SK-N-SH (cell line): ENCODE results near the gene ST6GALNAC6. TPM values are rescaled to one million over a fixed set of nuclear protein-coding genes. Genes with fewer than 3 reads are reported as not detected.

Source experiments
- CTCF ChIA-PET: fragments of 300-600, 350-600 bp; formaldehyde crosslinking; extraction: SDS; loops from one replicate; lab custom pipeline; 2021; lab: Yijun Ruan, JAX
- POLR2A ChIA-PET: fragments of 350-600 bp; sonication (Branson Sonifier 250); formaldehyde crosslinking; extraction: SDS; loops from one replicate; lab custom pipeline; 2020; ENCODE audit warnings: antibody characterized with exemption, inconsistent platforms; lab: Yijun Ruan, JAX
- DNase-seq: peaks from one replicate; pipeline ENCODE4 v3.0.0; 2012
- H2AFZ ChIP-seq: fragments of 200-600 bp; sonication (generic); 2 replicates; pipeline ENCODE4 v1.8.1; 2016; ENCODE audit warnings: antibody characterized with exemption, mild to moderate bottlenecking, low read depth
- H3F3A ChIP-seq: fragments of 200-600 bp; sonication (generic); replicated peaks from 2 replicates; pipeline ENCODE3; 2016; ENCODE audit warnings: antibody characterized with exemption, mild to moderate bottlenecking; ENCODE audit not compliant: insufficient read depth
- H3K27ac ChIP-seq, 2 experiments: fragments of 200-500 bp in 1 of 2; fragments of 200-600 bp in 1 of 2; sonication (Bioruptor generic) in 1 of 2; sonication (generic), shearing (Covaris generic) in 1 of 2; 2 replicates each; pipeline versions ENCODE4 v1.5.1 to v1.6.1; 2014 to 2016; ENCODE audit warnings: low read depth in 2 of 2, inconsistent platforms in 1 of 2, low read length in 1 of 2, mild to moderate bottlenecking in 1 of 2, mixed read lengths in 1 of 2
- H3K27me3 ChIP-seq: fragments of 200-600 bp; sonication (generic), shearing (Covaris generic); 2 replicates; pipeline ENCODE4 v1.6.1; 2016; ENCODE audit warnings: mixed run types; ENCODE audit not compliant: insufficient read depth
- H3K36me3 ChIP-seq, 2 experiments: fragments of 200-500 bp in 1 of 2; fragments of 200-600 bp in 1 of 2; sonication (Bioruptor generic) in 1 of 2; sonication (generic) in 1 of 2; replicated peaks in 1 of 2; 2 replicates each; pipeline versions ENCODE3 to v1.5.1; 2014 to 2016; ENCODE audit warnings: low read length in 1 of 2, mild to moderate bottlenecking in 1 of 2; ENCODE audit not compliant: insufficient read depth in 2 of 2, control insufficient read depth in 1 of 2
- H3K4me1 ChIP-seq, 2 experiments: fragments of 200-500 bp in 1 of 2; fragments of 200-600 bp in 1 of 2; sonication (Bioruptor generic) in 1 of 2; sonication (generic), shearing (Covaris generic) in 1 of 2; 2 replicates each; pipeline versions ENCODE4 v1.5.1 to v1.6.1; 2014 to 2016; ENCODE audit warnings: low read depth in 1 of 2, low read length in 1 of 2, mixed run types in 1 of 2; ENCODE audit not compliant: insufficient read depth in 2 of 2, control insufficient read depth in 1 of 2
- H3K4me2 ChIP-seq: fragments of 200-600 bp; sonication (generic), shearing (Covaris generic); 2 replicates; pipeline ENCODE4 v1.6.1; 2017; ENCODE audit warnings: mixed run types
- H3K4me3 ChIP-seq, 2 experiments: fragments of 200-500 bp in 1 of 2; fragments of 200-600 bp in 1 of 2; sonication (Bioruptor generic) in 1 of 2; sonication (generic), shearing (Covaris generic) in 1 of 2; 2 replicates each; pipeline versions ENCODE4 v1.5.1 to v1.8.1; 2014 to 2016; ENCODE audit warnings: low read depth in 2 of 2, inconsistent platforms in 1 of 2, low read length in 1 of 2, mild to moderate bottlenecking in 1 of 2, mixed read lengths in 1 of 2, moderate library complexity in 1 of 2
- H3K79me2 ChIP-seq: fragments of 200-600 bp; sonication (generic); 2 replicates; pipeline ENCODE4 v1.8.1; 2017; ENCODE audit warnings: mild to moderate bottlenecking; ENCODE audit not compliant: insufficient read depth
- H3K9ac ChIP-seq: fragments of 200-600 bp; sonication (generic); 2 replicates; pipeline ENCODE4 v1.6.1; 2017; ENCODE audit warnings: mixed run types
- H3K9me2 ChIP-seq: fragments of 200-600 bp; sonication (generic); 2 replicates; pipeline ENCODE4 v1.6.1; 2017; ENCODE audit warnings: mixed run types
- H3K9me3 ChIP-seq: fragments of 200-600 bp; sonication (generic); 2 replicates; pipeline ENCODE4 v1.6.1; 2017; ENCODE audit warnings: mixed run types, mild to moderate bottlenecking, moderate library complexity
- H4K20me1 ChIP-seq: fragments of 200-600 bp; sonication (generic); 2 replicates; pipeline ENCODE4 v1.6.1; 2017; ENCODE audit warnings: mild to moderate bottlenecking, mixed run types; ENCODE audit not compliant: insufficient read depth
- FOXM1 ChIP-seq: IDR thresholded peaks from 2 replicates; pipeline ENCODE4 v1.4.0; 2012; ENCODE audit warnings: low read depth, mild to moderate bottlenecking
- GABPA ChIP-seq: IDR thresholded peaks from 2 replicates; pipeline ENCODE4 v1.4.0; 2012; ENCODE audit warnings: low read depth, mild to moderate bottlenecking
- GATA2 ChIP-seq: sonication (generic); formaldehyde crosslinking; IDR thresholded peaks from 2 replicates; pipeline ENCODE4 v1.5.0; 2020; ENCODE audit warnings: mild to moderate bottlenecking, missing genetic modification reagents
- JUND ChIP-seq: IDR thresholded peaks from 2 replicates; pipeline ENCODE4 v1.4.0; 2012
- MEF2A ChIP-seq: IDR thresholded peaks from 2 replicates; pipeline ENCODE4 v1.4.0; 2012; ENCODE audit warnings: low read depth, borderline replicate concordance
- MXI1 ChIP-seq: IDR thresholded peaks from 2 replicates; pipeline ENCODE4 v1.6.1; 2012; ENCODE audit warnings: mild to moderate bottlenecking, low read depth, low read length, improper control_type of control experiment
- NRF1 ChIP-seq: IDR thresholded peaks from 2 replicates; pipeline ENCODE4 v1.6.1; 2012; ENCODE audit warnings: low read depth, mild to moderate bottlenecking, low read length
- POLR2AphosphoS5 ChIP-seq: IDR thresholded peaks from 2 replicates; pipeline ENCODE4 v1.6.1; 2012; ENCODE audit warnings: low read depth, low read length
- RCOR1 ChIP-seq: fragments of 150-350 bp; IDR thresholded peaks from 2 replicates; pipeline ENCODE4 v1.6.1; 2017; ENCODE audit warnings: antibody characterized with exemption, low read length
- REST ChIP-seq: IDR thresholded peaks from 2 replicates; pipeline ENCODE4 v1.6.1; 2012; ENCODE audit warnings: mild to moderate bottlenecking, low read depth, low read length, moderate library complexity
- RFX5 ChIP-seq: IDR thresholded peaks from 2 replicates; pipeline ENCODE4 v1.6.1; 2012; ENCODE audit warnings: mild to moderate bottlenecking, improper control_type of control experiment, low read length
- RXRA ChIP-seq: IDR thresholded peaks from 2 replicates; pipeline ENCODE4 v1.4.0; 2012; ENCODE audit warnings: low read depth, mild to moderate bottlenecking, borderline replicate concordance
- SIN3A ChIP-seq: IDR thresholded peaks from 2 replicates; pipeline ENCODE4 v1.6.1; 2012; ENCODE audit warnings: low read depth, mild to moderate bottlenecking, low read length, moderate library complexity, borderline replicate concordance
- TCF12 ChIP-seq: IDR thresholded peaks from 2 replicates; pipeline ENCODE4 v1.4.0; 2012
- TEAD4 ChIP-seq: IDR thresholded peaks from 2 replicates; pipeline ENCODE4 v1.4.0; 2012; ENCODE audit warnings: mild to moderate bottlenecking, borderline replicate concordance; ENCODE audit not compliant: insufficient read depth
- WGBS: methylation state at CpG from one replicate; pipeline ENCODE4 v1.1.6; 2017; ENCODE audit warnings: low lambda C conversion rate; 5-methylcytosine and 5-hydroxymethylcytosine counted together
- polyA plus RNA-seq, 3 experiments: library from polyadenylated mRNA; depleted of rRNA; stranded (reverse); fragments of >200 nt; gene quantifications; 2 replicates each; pipeline ENCODE4 v1.2.3, GENCODE V29; 2012
- TF ChIP-seq, protein P1 (sequence below): fragments of 150-350 bp; IDR thresholded peaks from 2 replicates; pipeline ENCODE4 v1.6.1; 2017; ENCODE audit warnings: antibody characterized with exemption, low read length, low read depth, borderline replicate concordance
- TF ChIP-seq, protein P2 (sequence below): IDR thresholded peaks from 2 replicates; pipeline ENCODE4 v1.4.0; 2012; ENCODE audit warnings: low read depth, borderline replicate concordance

Gene ST6GALNAC6
- polyA plus RNA-seq, 1 of the 3 experiments (the other 2 are of a cell fraction) = 34.8 TPM

DNA sequence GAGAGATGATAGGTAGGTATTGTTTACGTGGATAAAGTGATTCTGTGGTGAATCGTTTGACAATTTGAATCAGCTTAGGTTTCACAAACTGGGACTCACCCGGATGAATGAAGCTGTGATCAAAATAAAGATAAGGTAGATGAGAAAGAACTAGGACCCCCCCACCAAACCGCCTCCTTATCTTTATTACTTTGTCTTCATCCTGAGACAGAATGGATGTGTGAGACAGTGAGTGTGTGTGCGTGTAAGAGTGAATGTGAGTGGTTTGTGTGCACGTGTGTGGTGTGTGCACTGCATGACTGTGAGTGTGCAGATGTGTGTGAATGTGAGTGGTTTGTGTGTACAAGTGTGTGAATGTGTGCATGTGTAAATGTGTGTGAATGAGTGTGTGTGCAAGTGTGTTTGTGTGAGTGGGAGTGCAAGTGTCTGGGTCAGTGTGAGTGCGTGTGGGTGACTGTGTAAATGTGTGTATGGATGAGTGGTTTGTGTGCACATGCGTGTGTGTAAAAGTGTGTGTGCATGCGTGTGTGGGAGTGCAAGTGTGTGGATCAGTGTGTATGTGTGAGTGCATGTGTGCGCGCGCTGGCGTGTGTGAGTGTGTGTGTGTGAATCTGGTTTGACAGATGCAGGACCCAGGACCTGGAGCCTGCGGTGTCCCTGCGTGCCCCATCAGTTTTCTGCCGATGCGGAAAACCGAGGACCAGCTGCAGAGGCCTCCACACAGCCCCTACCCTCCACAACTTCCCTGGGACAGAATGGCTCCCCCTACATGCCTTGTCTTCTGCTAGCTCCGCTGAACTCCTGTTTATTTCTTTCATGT, 33.5 kb downstream of the ST6GALNAC6 start (continued):
- TF ChIP-seq REST = no peak
- TF ChIP-seq, all 33 proteins: peak for 0

DNA sequence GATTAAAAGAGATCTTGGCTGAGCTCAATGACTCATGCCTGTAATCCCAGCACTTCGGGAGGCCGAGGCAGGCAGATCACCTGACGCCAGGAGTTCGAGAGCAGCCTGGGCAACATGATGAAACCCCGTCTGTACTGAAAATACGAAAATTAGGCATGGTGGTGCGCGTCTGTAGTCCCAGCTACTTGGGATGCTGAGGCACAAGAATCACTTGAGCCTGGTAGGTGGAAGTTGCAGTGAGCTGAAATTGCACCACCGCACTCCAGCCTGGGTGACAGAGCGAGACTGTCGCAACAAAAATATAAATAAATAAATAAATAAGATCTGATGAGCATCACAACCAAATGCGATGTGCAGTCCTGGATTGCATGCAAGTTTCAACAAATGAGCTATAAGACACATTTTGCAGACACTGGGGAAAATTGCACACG, 36.2 kb downstream of the ST6GALNAC6 start:
- ChIA-PET CTCF (interaction anchor here (0.7 to 2.0 kb wide), 6 partner anchors 8 to 128 kb away, joined by 3 to 7 read pairs (median 4); partner anchors contain the start of genes ENG and TOR2A), POLR2A (interaction anchor here (1.3 kb wide), 1 partner anchor 9 kb away, joined by 3 read pairs; no protein-coding TSS in a partner anchor)
- Histone ChIP-seq H4K20me1 (no peaks in the 10 kb centered on the region), H3K27ac (no peak overlapping the region), H3K36me3 (no peaks in the 10 kb centered on the region), H3K9me3 (no peaks in the 10 kb centered on the region), H3K9ac (no peak overlapping the region), H3K4me3 (no peak overlapping the region), H3K27me3 (no peaks in the 10 kb centered on the region), H3K4me1 (peaks cover 0 to 10% of the 10 kb centered on the region in 2 experiments; a peak in 1 of 4 replicates), H2AFZ (no peak overlapping the region), H3F3A (no peaks in the 10 kb centered on the region), H3K79me2 (no peaks in the 10 kb centered on the region), H3K9me2 (no peaks in the 10 kb centered on the region), H3K4me2 (no peak overlapping the region)
- 90% methylated on average over 13 of the region's 13 CpGs for WGBS
- TF ChIP-seq GABPA (no peak), POLR2AphosphoS5 (no peak), RFX5 (no peak), TCF12 (no peak), TEAD4 (no peak), MEF2A (no peak), SIN3A (no peak), MXI1 (no peak), FOXM1 (no peak), RXRA (no peak), RCOR1 (no peak), GATA2 (CRISPR knock-in tag) (no peak), NRF1 (no peak), JUND (no peak)
- TF ChIP-seq, protein P1, sequence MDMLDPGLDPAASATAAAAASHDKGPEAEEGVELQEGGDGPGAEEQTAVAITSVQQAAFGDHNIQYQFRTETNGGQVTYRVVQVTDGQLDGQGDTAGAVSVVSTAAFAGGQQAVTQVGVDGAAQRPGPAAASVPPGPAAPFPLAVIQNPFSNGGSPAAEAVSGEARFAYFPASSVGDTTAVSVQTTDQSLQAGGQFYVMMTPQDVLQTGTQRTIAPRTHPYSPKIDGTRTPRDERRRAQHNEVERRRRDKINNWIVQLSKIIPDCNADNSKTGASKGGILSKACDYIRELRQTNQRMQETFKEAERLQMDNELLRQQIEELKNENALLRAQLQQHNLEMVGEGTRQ = no peak
- TF ChIP-seq, protein P2, sequence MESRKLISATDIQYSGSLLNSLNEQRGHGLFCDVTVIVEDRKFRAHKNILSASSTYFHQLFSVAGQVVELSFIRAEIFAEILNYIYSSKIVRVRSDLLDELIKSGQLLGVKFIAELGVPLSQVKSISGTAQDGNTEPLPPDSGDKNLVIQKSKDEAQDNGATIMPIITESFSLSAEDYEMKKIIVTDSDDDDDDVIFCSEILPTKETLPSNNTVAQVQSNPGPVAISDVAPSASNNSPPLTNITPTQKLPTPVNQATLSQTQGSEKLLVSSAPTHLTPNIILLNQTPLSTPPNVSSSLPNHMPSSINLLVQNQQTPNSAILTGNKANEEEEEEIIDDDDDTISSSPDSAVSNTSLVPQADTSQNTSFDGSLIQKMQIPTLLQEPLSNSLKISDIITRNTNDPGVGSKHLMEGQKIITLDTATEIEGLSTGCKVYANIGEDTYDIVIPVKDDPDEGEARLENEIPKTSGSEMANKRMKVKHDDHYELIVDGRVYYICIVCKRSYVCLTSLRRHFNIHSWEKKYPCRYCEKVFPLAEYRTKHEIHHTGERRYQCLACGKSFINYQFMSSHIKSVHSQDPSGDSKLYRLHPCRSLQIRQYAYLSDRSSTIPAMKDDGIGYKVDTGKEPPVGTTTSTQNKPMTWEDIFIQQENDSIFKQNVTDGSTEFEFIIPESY = no peak
- DNase-seq = no peak
